HUES64 (cell line): ENCODE results near the gene STIM1.
"Not testable (repeated sequence)": the region's sequence is repeated elsewhere in the genome, so short reads cannot be mapped to it uniquely, and the experiment has no call there.

Source experiments
- H3K27ac ChIP-seq: 2 replicates; pipeline ENCODE4 v1.7.0; 2013; ENCODE audit warnings: low read depth, low read length, inconsistent platforms
- H3K27me3 ChIP-seq: 2 replicates; pipeline ENCODE4 v1.6.1; 2013; ENCODE audit warnings: mild to moderate bottlenecking, low read length; ENCODE audit not compliant: insufficient read depth
- H3K36me3 ChIP-seq: 2 replicates; pipeline ENCODE4 v1.6.1; 2013; ENCODE audit warnings: mild to moderate bottlenecking, low read length; ENCODE audit not compliant: insufficient read depth
- H3K4me1 ChIP-seq: 2 replicates; pipeline ENCODE4 v1.6.1; 2013; ENCODE audit warnings: mild to moderate bottlenecking, low read length, moderate library complexity; ENCODE audit not compliant: insufficient read depth
- H3K4me3 ChIP-seq: 2 replicates; pipeline ENCODE4 v1.5.1; 2013; ENCODE audit warnings: mild to moderate bottlenecking, low read length, moderate library complexity
- H3K9ac ChIP-seq: 2 replicates; pipeline ENCODE4 v1.6.1; 2013; ENCODE audit warnings: mild to moderate bottlenecking, low read depth, low read length
- H3K9me3 ChIP-seq: 2 replicates; pipeline ENCODE4 v1.6.1; 2013; ENCODE audit warnings: low read depth, low read length; ENCODE audit not compliant: insufficient read depth
- WGBS: fragments of 150-250, 120-280 bp; methylation state at CpG from one replicate; pipeline ENCODE4 v1.1.7; 2013; ENCODE audit warnings: missing lambda C conversion rate; 5-methylcytosine and 5-hydroxymethylcytosine counted together

The STIM1 gene

GRCh38 chr11:3890014-3890413 is 34.5 kb downstream of the STIM1 start:
- WGBS, result 95% methylated on average over 2 of the region's 2 CpGs
- Histone ChIP-seq H3K27ac (no peak overlapping the region), H3K9me3 (no peaks in the 10 kb centered on the region), H3K4me1 (no peaks in the 10 kb centered on the region), H3K27me3 (no peaks in the 10 kb centered on the region), H3K4me3 (no peak overlapping the region), H3K36me3 (no peaks in the 10 kb centered on the region), H3K9ac (no peak overlapping the region)

- no CpG with 5 or more reads among the region's 1 CpG for WGBS
- H3K4me3 ChIP-seq, result no peak overlapping the region
- H3K27ac ChIP-seq, result no peak overlapping the region
- no peak overlapping the region for H3K9ac ChIP-seq
- no peaks in the 10 kb centered on the region for H3K27me3 ChIP-seq
- H3K4me1 ChIP-seq, result no peaks in the 10 kb centered on the region
- H3K36me3 ChIP-seq, result no peaks in the 10 kb centered on the region
- no peaks in the 10 kb centered on the region for H3K9me3 ChIP-seq
These were observed 35.3 kb downstream of the STIM1 start for GRCh38 chr11:3890806-3891205.

- 100% methylated on average over 1 of the region's 1 CpG for WGBS
- no peaks in the 10 kb centered on the region for H3K27me3 ChIP-seq
- no peak overlapping the region for H3K27ac ChIP-seq
- no peak overlapping the region for H3K4me3 ChIP-seq
- H3K9ac ChIP-seq, result no peak overlapping the region
- H3K36me3 ChIP-seq, result no peaks in the 10 kb centered on the region
- H3K4me1 ChIP-seq, result no peaks in the 10 kb centered on the region
- H3K9me3 ChIP-seq, result no peaks in the 10 kb centered on the region
These were observed 36.3 kb downstream of the STIM1 start for GRCh38 chr11:3891751-3892150.

- no peak overlapping the region for H3K27ac ChIP-seq
- H3K36me3 ChIP-seq, result no peaks in the 10 kb centered on the region
- H3K27me3 ChIP-seq, result no peaks in the 10 kb centered on the region
- no peak overlapping the region for H3K4me3 ChIP-seq
- H3K4me1 ChIP-seq, result no peaks in the 10 kb centered on the region
- no peaks in the 10 kb centered on the region for H3K9me3 ChIP-seq
- H3K9ac ChIP-seq, result no peak overlapping the region
- WGBS, result 98% methylated on average over 2 of the region's 2 CpGs
These were observed 36.7 kb downstream of the STIM1 start for GRCh38 chr11:3892156-3892555.

- no peaks in the 10 kb centered on the region for H3K27me3 ChIP-seq
- H3K9me3 ChIP-seq, result no peaks in the 10 kb centered on the region
- H3K9ac ChIP-seq, result no peak overlapping the region
- WGBS, result 93% methylated on average over 2 of the region's 2 CpGs
- no peak overlapping the region for H3K4me3 ChIP-seq
- no peaks in the 10 kb centered on the region for H3K4me1 ChIP-seq
- H3K27ac ChIP-seq, result no peak overlapping the region
- H3K36me3 ChIP-seq, result no peaks in the 10 kb centered on the region
These were observed 37.8 kb downstream of the STIM1 start for GRCh38 chr11:3893311-3893710.

GRCh38 chr11:3894128-3894731 is 38.8 kb downstream of the STIM1 start:
- Histone ChIP-seq H3K9ac (no peak overlapping the region), H3K4me1 (no peaks in the 10 kb centered on the region), H3K4me3 (no peak overlapping the region), H3K36me3 (no peaks in the 10 kb centered on the region), H3K9me3 (no peaks in the 10 kb centered on the region), H3K27ac (no peak overlapping the region), H3K27me3 (no peaks in the 10 kb centered on the region)
- 87% methylated on average over 5 of the region's 5 CpGs for WGBS

GRCh38 chr11:3896644-3897043 is 41.2 kb downstream of the STIM1 start:
- Histone ChIP-seq H3K27me3 (no peaks in the 10 kb centered on the region), H3K36me3 (no peaks in the 10 kb centered on the region), H3K9me3 (0 out of 2 replicates have a peak, but pooled peaks cover 4% of the 10 kb centered on the region), H3K27ac (no peak overlapping the region), H3K4me3 (no peak overlapping the region), H3K9ac (no peak overlapping the region), H3K4me1 (no peaks in the 10 kb centered on the region)
- WGBS, result 67% methylated on average over 1 of the region's 2 CpGs

- 93% methylated on average over 19 of the region's 19 CpGs for WGBS
- H3K36me3 ChIP-seq, H3K27ac ChIP-seq, H3K4me3 ChIP-seq, H3K9ac ChIP-seq, H3K9me3 ChIP-seq, H3K27me3 ChIP-seq, H3K4me1 ChIP-seq: not testable (repeated sequence)
These were observed 44.8 kb downstream of the STIM1 start for GRCh38 chr11:3900230-3900629.

GRCh38 chr11:3901249-3902025 is 46.0 kb downstream of the STIM1 start:
- H3K9ac ChIP-seq, result no peak overlapping the region
- H3K4me3 ChIP-seq, result no peak overlapping the region
- H3K27ac ChIP-seq, result no peak overlapping the region
- H3K4me1 ChIP-seq, result peaks cover 11% of the 10 kb centered on the region; the same call in 1 of the 2 replicates
- 94% methylated on average over 6 of the region's 6 CpGs for WGBS
- H3K36me3 ChIP-seq, result no peaks in the 10 kb centered on the region
- H3K27me3 ChIP-seq, result no peaks in the 10 kb centered on the region
- 0 out of 2 replicates have a peak, but pooled peaks cover 4% of the 10 kb centered on the region for H3K9me3 ChIP-seq

- H3K36me3 ChIP-seq, result no peaks in the 10 kb centered on the region
- WGBS, result 82% methylated on average over 7 of the region's 7 CpGs
- no peak overlapping the region for H3K27ac ChIP-seq
- no peaks in the 10 kb centered on the region for H3K27me3 ChIP-seq
- H3K9ac ChIP-seq, result no peak overlapping the region
- 0 out of 2 replicates have a peak, but pooled peaks cover 4% of the 10 kb centered on the region for H3K9me3 ChIP-seq
- peaks cover 11% of the 10 kb centered on the region; the same call in 1 of the 2 replicates for H3K4me1 ChIP-seq
- no peak overlapping the region for H3K4me3 ChIP-seq
These were observed 47.0 kb downstream of the STIM1 start for GRCh38 chr11:3902441-3902840.

GRCh38 chr11:3903207-3903896 is 47.9 kb downstream of the STIM1 start:
- no peak overlapping the region for H3K4me3 ChIP-seq
- H3K36me3 ChIP-seq, result no peaks in the 10 kb centered on the region
- no peak overlapping the region for H3K9ac ChIP-seq
- no peak overlapping the region for H3K27ac ChIP-seq
- peaks cover 11% of the 10 kb centered on the region; the same call in 1 of the 2 replicates for H3K4me1 ChIP-seq
- H3K9me3 ChIP-seq, result 0 out of 2 replicates have a peak, but pooled peaks cover 4% of the 10 kb centered on the region
- H3K27me3 ChIP-seq, result no peaks in the 10 kb centered on the region
- 88% methylated on average over 1 of the region's 1 CpG for WGBS
